IMR-90 (cell line): Measurements from ENCODE around the gene CFD. TPM values are rescaled to one million over a fixed set of nuclear protein-coding genes. Genes with fewer than 3 reads are reported as not detected.

ENCODE experiments used
- ATAC-seq: fragments of 200-7000 bp; cut with Tn5 transposase; 2 replicates; pipeline ENCODE4 v1.9.1; 2020; ENCODE audit warnings: low read depth, mild to moderate bottlenecking, moderate library complexity
- BruUV-seq: library from RNA; stranded (reverse); fragments of 400-500 nt; replicated peaks from 2 replicates; lab custom pipeline; 2021; lab: Mats Ljungman, UMichigan
- CTCF ChIA-PET: fragments of 300-600 bp; formaldehyde crosslinking; extraction: SDS; loops from one replicate; lab custom pipeline; 2021; ENCODE audit warnings: antibody characterized with exemption; lab: Yijun Ruan, JAX
- POLR2A ChIA-PET: fragments of 300-600 bp; sonication (Branson Sonifier 250); formaldehyde crosslinking; loops from one replicate; lab custom pipeline; 2022; ENCODE audit warnings: antibody characterized with exemption; ENCODE audit not compliant: unreplicated experiment; lab: Charles Lee
- DNase-seq: peaks from one replicate; pipeline ENCODE4 v3.0.0; 2013
- H2AFZ ChIP-seq: replicated peaks from 2 replicates; pipeline ENCODE3; 2013; ENCODE audit warnings: low read length, mild to moderate bottlenecking; ENCODE audit not compliant: poor library complexity
- H2AK5ac ChIP-seq: 2 replicates; pipeline ENCODE4 v1.6.1; 2013; ENCODE audit warnings: low read depth, low read length, inconsistent platforms
- H2AK9ac ChIP-seq: replicated peaks from 2 replicates; pipeline ENCODE3; 2013; ENCODE audit warnings: mild to moderate bottlenecking, low read depth, low read length, moderate library complexity; ENCODE audit not compliant: poor library complexity
- H2BK120ac ChIP-seq: 2 replicates; pipeline ENCODE4 v1.6.1; 2013; ENCODE audit warnings: low read depth, low read length, inconsistent platforms
- H2BK15ac ChIP-seq: 3 replicates; pipeline ENCODE4 v1.6.1; 2013; ENCODE audit warnings: low read depth, low read length, inconsistent platforms
- H2BK20ac ChIP-seq: 2 replicates; pipeline ENCODE4 v1.6.1; 2013; ENCODE audit warnings: low read depth, mild to moderate bottlenecking, inconsistent platforms, low read length, moderate library complexity
- H2BK5ac ChIP-seq: 2 replicates; pipeline ENCODE4 v1.6.1; 2013; ENCODE audit warnings: mild to moderate bottlenecking, low read depth, low read length, inconsistent platforms; ENCODE audit not compliant: poor library complexity, severe bottlenecking
- H3K14ac ChIP-seq: replicated peaks from 2 replicates; pipeline ENCODE4 v1.6.1; 2013; ENCODE audit warnings: low read depth, low read length, inconsistent platforms
- H3K18ac ChIP-seq: 2 replicates; pipeline ENCODE4 v1.6.1; 2013; ENCODE audit warnings: low read depth, low read length, control low read depth
- H3K23ac ChIP-seq: 2 replicates; pipeline ENCODE4 v1.6.1; 2013; ENCODE audit warnings: low read depth, low read length, inconsistent platforms
- H3K27ac ChIP-seq: 2 replicates; pipeline ENCODE4 v1.5.1; 2013; ENCODE audit warnings: mild to moderate bottlenecking, control low read depth, low read length; ENCODE audit not compliant: insufficient read depth
- H3K27me3 ChIP-seq: 2 replicates; pipeline ENCODE4 v1.6.1; 2013; ENCODE audit warnings: low read length; ENCODE audit not compliant: control insufficient read depth, insufficient read depth
- H3K36me3 ChIP-seq: 2 replicates; pipeline ENCODE4 v1.6.1; 2013; ENCODE audit warnings: low read length, mixed read lengths; ENCODE audit not compliant: control insufficient read depth, insufficient read depth
- H3K4ac ChIP-seq: 2 replicates; pipeline ENCODE4 v1.6.1; 2013; ENCODE audit warnings: low read depth, low read length, inconsistent platforms
- H3K4me1 ChIP-seq: 2 replicates; pipeline ENCODE4 v1.6.1; 2013; ENCODE audit warnings: low read length, mixed read lengths; ENCODE audit not compliant: control insufficient read depth, insufficient read depth
- H3K4me2 ChIP-seq: 2 replicates; pipeline ENCODE4 v1.6.1; 2013; ENCODE audit warnings: low read depth, mild to moderate bottlenecking, control low read depth, low read length, moderate library complexity
- H3K4me3 ChIP-seq: 2 replicates; pipeline ENCODE4 v1.5.1; 2013; ENCODE audit warnings: low read depth, mild to moderate bottlenecking, control low read depth, low read length, moderate library complexity; ENCODE audit not compliant: insufficient read depth
- H3K56ac ChIP-seq: 2 replicates; pipeline ENCODE4 v1.6.1; 2013; ENCODE audit warnings: low read length, inconsistent platforms; ENCODE audit not compliant: insufficient read depth; ENCODE audit errors: extremely low read depth
- H3K79me1 ChIP-seq, 2 experiments: 2 replicates each; pipeline ENCODE4 v1.6.1; 2013; ENCODE audit warnings: low read length in 2 of 2, inconsistent platforms in 1 of 2, low read depth in 1 of 2
- H3K9ac ChIP-seq: 2 replicates; pipeline ENCODE4 v1.6.1; 2013; ENCODE audit warnings: low read depth, low read length, control low read depth
- H3K9me1 ChIP-seq: 2 replicates; pipeline ENCODE4 v1.6.1; 2013; ENCODE audit warnings: low read length, inconsistent platforms; ENCODE audit not compliant: insufficient read depth
- H3K9me3 ChIP-seq: 2 replicates; pipeline ENCODE4 v1.6.1; 2013; ENCODE audit warnings: low read length; ENCODE audit not compliant: control insufficient read depth, insufficient read depth
- H4K20me1 ChIP-seq: 2 replicates; pipeline ENCODE4 v1.6.1; 2013; ENCODE audit warnings: low read length, inconsistent platforms; ENCODE audit not compliant: insufficient read depth
- H4K5ac ChIP-seq: 2 replicates; pipeline ENCODE4 v1.6.1; 2013; ENCODE audit warnings: mild to moderate bottlenecking, low read depth, low read length, control low read depth
- H4K8ac ChIP-seq, 2 experiments: 2 replicates each; pipeline ENCODE4 v1.6.1; 2013; ENCODE audit warnings: low read depth in 2 of 2, low read length in 2 of 2, control low read depth in 1 of 2, inconsistent platforms in 1 of 2
- H4K91ac ChIP-seq: 2 replicates; pipeline ENCODE4 v1.6.1; 2013; ENCODE audit warnings: low read depth, low read length, inconsistent platforms; ENCODE audit not compliant: insufficient read depth
- BHLHE40 ChIP-seq: fragments of 150-350 bp; IDR thresholded peaks from 2 replicates; pipeline ENCODE4 v1.6.1; 2016; ENCODE audit warnings: mild to moderate bottlenecking, low read depth, low read length
- CHD1 ChIP-seq: IDR thresholded peaks from 2 replicates; pipeline ENCODE4 v1.6.1; 2012; ENCODE audit warnings: low read depth, low read length, improper control_type of control experiment
- CTCF ChIP-seq: conservative IDR thresholded peaks from 2 replicates; pipeline ENCODE4 v1.5.1; 2012; ENCODE audit warnings: mild to moderate bottlenecking, low read depth, low read length, improper control_type of control experiment
- ELK1 ChIP-seq: fragments of 150-350 bp; IDR thresholded peaks from 2 replicates; pipeline ENCODE4 v1.6.1; 2016; ENCODE audit warnings: low read depth, mild to moderate bottlenecking, low read length, moderate library complexity, borderline replicate concordance
- FOS ChIP-seq: fragments of 150-350 bp; IDR thresholded peaks from 2 replicates; pipeline ENCODE4 v1.6.1; 2016; ENCODE audit warnings: low read depth, low read length
- MXI1 ChIP-seq: IDR thresholded peaks from 2 replicates; pipeline ENCODE4 v1.6.1; 2012; ENCODE audit warnings: low read depth, mild to moderate bottlenecking, low read length, moderate library complexity, borderline replicate concordance
- POLR2A ChIP-seq: IDR thresholded peaks from 2 replicates; pipeline ENCODE4 v1.6.1; 2012; ENCODE audit warnings: mild to moderate bottlenecking, low read depth, low read length
- RAD21 ChIP-seq: IDR thresholded peaks from 2 replicates; pipeline ENCODE4 v1.6.1; 2012; ENCODE audit warnings: low read length, improper control_type of control experiment
- RCOR1 ChIP-seq: IDR thresholded peaks from 2 replicates; pipeline ENCODE4 v1.6.1; 2012; ENCODE audit warnings: mild to moderate bottlenecking, low read length, improper control_type of control experiment; ENCODE audit not compliant: insufficient replicate concordance
- WGBS, 2 experiments: methylation state at CpG; one replicate each; pipeline versions ENCODE4 v1.1.5 to v1.1.7; 2013; ENCODE audit warnings: missing lambda C conversion rate in 2 of 2; ENCODE audit not compliant: insufficient read length in 1 of 2; ENCODE audit errors: extremely low coverage in 2 of 2; 5-methylcytosine and 5-hydroxymethylcytosine counted together
- dilution Hi-C: fragments of 300-500 bp; cut with HindIII; formaldehyde crosslinking; loops from one replicate; pipeline ENCODE4 v1.14.3; 2018; ENCODE audit warnings: low sequenced_read_pairs; ENCODE audit not compliant: unreplicated experiment
- in situ Hi-C: fragments of 300-500 bp; cut with MboI; formaldehyde crosslinking; loops from 3 replicates; pipeline ENCODE4 v1.14.3; 2019; ENCODE audit warnings: low sequenced_read_pairs, inconsistent platforms, mixed read lengths
- intact Hi-C: fragments of 100-400 bp; cut with micrococcal nuclease; formaldehyde crosslinking; loops from 2 replicates; pipeline ENCODE4 v1.10.0; 2022
- polyA plus RNA-seq, 3 experiments: library from polyadenylated mRNA; depleted of rRNA; stranded (reverse); fragments of >200 nt; gene quantifications; 2 replicates each; pipeline ENCODE4 v1.2.3, GENCODE V29; 2012; ENCODE audit warnings: low replicate concordance in 1 of 3
- total RNA-seq: library from RNA; depleted of rRNA; stranded (reverse); fragments of >200 nt; gene quantifications from 2 replicates; pipeline ENCODE4 v1.2.3, GENCODE V29; 2012

Gene CFD
- total and polyA plus RNA-seq, 2 of the 4 experiments (the other 2 are of a cell fraction), result 1.4 to 2.8 TPM

- no peaks in the 10 kb centered on the region for H3K9me1 ChIP-seq
- DNase-seq, result no peak
- no peak overlapping the region for H3K4ac ChIP-seq
- WGBS, 2 experiments, result 13% methylated on average over 9 of the region's 46 CpGs; no CpG with 5 or more reads in 1 of the 2 experiments
- no peak overlapping the region for H2BK20ac ChIP-seq
- ChIA-PET CTCF (no interaction called here), POLR2A (no interaction called here)
- no peak overlapping the region for H3K14ac ChIP-seq
- BruUV-seq, result no TSS peak
- no peaks in the 10 kb centered on the region for H3K9me3 ChIP-seq
- no peak overlapping the region for H2BK15ac ChIP-seq
- H2AFZ ChIP-seq, result peak overlapping the region; percentile 81
- no peak overlapping the region for H3K4me3 ChIP-seq
- H2AK5ac ChIP-seq, result no peak overlapping the region
- H3K9ac ChIP-seq, result no peak overlapping the region
- no peak overlapping the region for H4K91ac ChIP-seq
- TF ChIP-seq RAD21, result no peak
- TF ChIP-seq ELK1, result no peak
- TF ChIP-seq RCOR1, result no peak
- TF ChIP-seq BHLHE40, result no peak
- no peak for TF ChIP-seq CTCF
- TF ChIP-seq CHD1, result no peak
- no peak for TF ChIP-seq FOS
- TF ChIP-seq POLR2A, result no peak
- TF ChIP-seq MXI1, result no peak
- no peak overlapping the region for H2BK120ac ChIP-seq
- H3K79me1 ChIP-seq, result no peaks in the 10 kb centered on the region
- no peak overlapping the region for H3K18ac ChIP-seq
- peak overlapping the region; percentile 19; the same call in 1 of the 2 replicates for H3K4me2 ChIP-seq
- H3K23ac ChIP-seq, result no peak overlapping the region
- H3K56ac ChIP-seq, result no peak overlapping the region
- no peak overlapping the region for H3K27ac ChIP-seq
- intact Hi-C loops (no loop called here), dilution Hi-C loops (no loop called here), in situ Hi-C loops (no loop called here)
- peak; percentile 76 for ATAC-seq
- no peaks in the 10 kb centered on the region for H3K36me3 ChIP-seq
- H3K4me1 ChIP-seq, result peaks cover 2% of the 10 kb centered on the region; the same call in 1 of the 2 replicates
- peaks cover 20% of the 10 kb centered on the region for H3K27me3 ChIP-seq
- peak overlapping the region; percentile 55 for H2AK9ac ChIP-seq
- no peak overlapping the region for H4K8ac ChIP-seq
- H4K20me1 ChIP-seq, result no peaks in the 10 kb centered on the region; the same call in 1 of the 2 replicates
- no peak overlapping the region for H2BK5ac ChIP-seq
- H4K5ac ChIP-seq, result no peak overlapping the region
These were observed 16.2 kb upstream of the CFD start for GRCh38 chr19:843180-843835.
